GM12873 (cell line): ENCODE data around the gene KRTAP5-4.

ENCODE experiments used
- CTCF ChIP-seq: IDR thresholded peaks from 2 replicates; pipeline ENCODE4 v1.5.1; 2012; ENCODE audit warnings: low read depth, mild to moderate bottlenecking, moderate library complexity, low read length, control low read depth; ENCODE audit not compliant: insufficient read depth; ENCODE audit errors: missing control alignments

KRTAP5-4 gene

GRCh38 chr11:1648653-1649420, 26.9 kb upstream of the KRTAP5-4 start:
- no peak for TF ChIP-seq CTCF

GRCh38 chr11:1647901-1648652, 26.1 kb upstream of the KRTAP5-4 start:
- TF ChIP-seq CTCF: no peak

GRCh38 chr11:1645357-1645821, 23.5 kb upstream of the KRTAP5-4 start:
- TF ChIP-seq CTCF: no peak

- no peak for TF ChIP-seq CTCF
These were observed 22.8 kb upstream of the KRTAP5-4 start for GRCh38 chr11:1644601-1645356.

- no peak for TF ChIP-seq CTCF
These were observed 21.3 kb upstream of the KRTAP5-4 start for GRCh38 chr11:1643146-1643690.

GRCh38 chr11:1642288-1643145, 20.6 kb upstream of the KRTAP5-4 start:
- TF ChIP-seq CTCF: no peak
